Sigmoid colon (tissue), 3 donors: ENCODE data around the gene SORCS2.

Source experiments
- CTCF ChIP-seq, 4 experiments: fragments of 450-650 bp in 3 of 4; fragments of 200-600 bp in 1 of 4; IDR thresholded peaks; one replicate each; pipeline ENCODE4 v1.5.1; 2016 to 2019; ENCODE audit warnings: antibody characterized with exemption in 4 of 4, mild to moderate bottlenecking in 3 of 4, moderate library complexity in 2 of 4
- POLR2A ChIP-seq, 2 donors: fragments of 450-650 bp; IDR thresholded peaks; one replicate each; pipeline ENCODE4 v1.6.1; 2016; ENCODE audit warnings: antibody characterized with exemption in 2 of 2, mild to moderate bottlenecking in 2 of 2, moderate library complexity in 2 of 2

GRCh38 chr4:7694324-7694723 is 502.0 kb downstream of the SORCS2 start:
- no peak for TF ChIP-seq CTCF (IDR thresholded peaks at IDR 0.05)
- TF ChIP-seq POLR2A (IDR thresholded peaks at IDR 0.05), result no peak
